ENCODE measurements around the gene USH2A. TPM values are rescaled to one million over a fixed set of nuclear protein-coding genes. Genes with fewer than 3 reads are reported as not detected.

The USH2A gene
- total RNA-seq, 1 donor: under 0.01 TPM

- no peak for DNase-seq (ENCODE audit: low read depth)
- TF ChIP-seq, protein P1, sequence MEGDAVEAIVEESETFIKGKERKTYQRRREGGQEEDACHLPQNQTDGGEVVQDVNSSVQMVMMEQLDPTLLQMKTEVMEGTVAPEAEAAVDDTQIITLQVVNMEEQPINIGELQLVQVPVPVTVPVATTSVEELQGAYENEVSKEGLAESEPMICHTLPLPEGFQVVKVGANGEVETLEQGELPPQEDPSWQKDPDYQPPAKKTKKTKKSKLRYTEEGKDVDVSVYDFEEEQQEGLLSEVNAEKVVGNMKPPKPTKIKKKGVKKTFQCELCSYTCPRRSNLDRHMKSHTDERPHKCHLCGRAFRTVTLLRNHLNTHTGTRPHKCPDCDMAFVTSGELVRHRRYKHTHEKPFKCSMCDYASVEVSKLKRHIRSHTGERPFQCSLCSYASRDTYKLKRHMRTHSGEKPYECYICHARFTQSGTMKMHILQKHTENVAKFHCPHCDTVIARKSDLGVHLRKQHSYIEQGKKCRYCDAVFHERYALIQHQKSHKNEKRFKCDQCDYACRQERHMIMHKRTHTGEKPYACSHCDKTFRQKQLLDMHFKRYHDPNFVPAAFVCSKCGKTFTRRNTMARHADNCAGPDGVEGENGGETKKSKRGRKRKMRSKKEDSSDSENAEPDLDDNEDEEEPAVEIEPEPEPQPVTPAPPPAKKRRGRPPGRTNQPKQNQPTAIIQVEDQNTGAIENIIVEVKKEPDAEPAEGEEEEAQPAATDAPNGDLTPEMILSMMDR (IDR thresholded peaks at IDR 0.05; ENCODE audit: insufficient read depth, low read depth, low read length): no peak
- no peak overlapping the region for H3K4me3 ChIP-seq (ENCODE audit: low read depth, low read length)
Observed at GRCh38 chr1:215767761-215768160, 655.5 kb downstream of the USH2A start.

GRCh38 chr1:215766521-215766920 lies 656.7 kb downstream of the USH2A start:
- TF ChIP-seq, protein P1 (IDR thresholded peaks at IDR 0.05; ENCODE audit: insufficient read depth, low read depth, low read length): no peak
- H3K4me3 ChIP-seq (ENCODE audit: low read depth, low read length): no peak overlapping the region
- no peak for DNase-seq (ENCODE audit: low read depth)

DNA sequence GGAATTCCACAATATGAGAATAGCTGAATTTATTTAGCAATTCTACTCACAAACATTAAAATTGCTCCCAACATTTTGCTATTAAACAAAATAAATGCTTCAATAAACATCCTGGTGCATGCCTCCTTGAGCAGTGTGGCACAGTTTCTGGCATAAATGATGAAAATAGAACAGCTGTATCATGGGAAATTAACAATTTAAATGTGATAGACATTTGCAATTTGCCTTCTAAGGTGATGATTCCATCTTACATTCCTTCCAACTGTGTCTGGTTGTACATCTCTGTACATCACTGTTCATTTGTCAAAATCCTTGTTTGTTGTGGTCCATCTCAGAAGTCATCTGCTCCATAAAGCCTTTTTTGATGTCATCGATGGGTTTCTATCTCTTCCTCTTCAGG lies 657.4 kb downstream of the USH2A start:
- TF ChIP-seq, protein P1 (IDR thresholded peaks at IDR 0.05; ENCODE audit: insufficient read depth, low read depth, low read length): no peak
- H3K4me3 ChIP-seq (ENCODE audit: low read depth, low read length): no peak overlapping the region
- DNase-seq (ENCODE audit: low read depth): no peak

DNA sequence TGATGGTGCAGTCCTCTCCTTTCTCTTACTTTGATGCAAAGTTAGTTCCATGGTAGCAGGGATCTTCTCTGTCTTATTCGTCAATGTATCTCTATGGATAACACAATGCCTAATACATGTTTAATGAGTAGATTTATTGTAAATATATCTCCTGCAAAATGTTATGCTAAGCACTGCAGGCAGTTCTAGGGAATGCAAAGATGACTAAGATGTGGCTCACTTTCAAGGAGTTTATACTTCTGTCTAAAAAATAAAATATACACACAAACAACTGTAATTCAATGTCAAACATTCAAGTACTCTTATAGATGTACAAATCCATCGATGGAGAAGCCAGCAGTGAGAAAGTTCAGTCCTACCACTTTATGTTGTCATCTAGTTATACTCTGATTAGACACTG lies 661.8 kb downstream of the USH2A start:
- H3K4me3 ChIP-seq (ENCODE audit: low read depth, low read length): no peak overlapping the region
- TF ChIP-seq, protein P1 (IDR thresholded peaks at IDR 0.05; ENCODE audit: insufficient read depth, low read depth, low read length): no peak
- DNase-seq (ENCODE audit: low read depth): no peak

GRCh38 chr1:215754112-215754511 lies 669.1 kb downstream of the USH2A start:
- DNase-seq (ENCODE audit: low read depth): no peak
- TF ChIP-seq, protein P1 (IDR thresholded peaks at IDR 0.05; ENCODE audit: insufficient read depth, low read depth, low read length): no peak
- no peak overlapping the region for H3K4me3 ChIP-seq (ENCODE audit: low read depth, low read length)

- no peak overlapping the region for H3K4me3 ChIP-seq (ENCODE audit: low read depth, low read length)
- DNase-seq (ENCODE audit: low read depth): peak; percentile 3
- TF ChIP-seq, protein P1 (IDR thresholded peaks at IDR 0.05; ENCODE audit: insufficient read depth, low read depth, low read length): no peak
Observed at GRCh38 chr1:215749414-215749813, 673.8 kb downstream of the USH2A start.

GRCh38 chr1:215748431-215748830 lies 674.8 kb downstream of the USH2A start:
- DNase-seq (ENCODE audit: low read depth): no peak
- no peak overlapping the region for H3K4me3 ChIP-seq (ENCODE audit: low read depth, low read length)
- TF ChIP-seq, protein P1 (IDR thresholded peaks at IDR 0.05; ENCODE audit: insufficient read depth, low read depth, low read length): no peak
